ENCODE measurements around the gene SEMA3C. TPM values are rescaled to one million over a fixed set of nuclear protein-coding genes. Genes with fewer than 3 reads are reported as not detected.
"Not testable (repeated sequence)": the region's sequence is repeated elsewhere in the genome, so short reads cannot be mapped to it uniquely, and the experiment has no call there.

Gene SEMA3C
- total RNA-seq, 2 donors from 2014 or later = 37.4 to 44.1 TPM

- ATAC-seq (no peak), DNase-seq (no peak)
- intact Hi-C loops (cut with DNase I) = no loop called here
Observed at GRCh38 chr7:80934321-80934720, 15.5 kb upstream of the SEMA3C start.

GRCh38 chr7:80932536-80932935 is 13.7 kb upstream of the SEMA3C start:
- no peak for DNase-seq
- ATAC-seq = no peak
- intact Hi-C loops (cut with DNase I) = no loop called here

GRCh38 chr7:80929619-80930018 is 10.8 kb upstream of the SEMA3C start:
- DNase-seq = no peak
- intact Hi-C loops (cut with DNase I) = no loop called here

GRCh38 chr7:80926955-80927354 is 8.1 kb upstream of the SEMA3C start:
- intact Hi-C loops (cut with DNase I); DNase-seq; ATAC-seq: not testable (repeated sequence)

More at GRCh38 chr7:80929619-80930018, 10.8 kb upstream of the SEMA3C start:
- no peak for ATAC-seq

- ATAC-seq = no peak
- no peak for DNase-seq
- intact Hi-C loops (cut with DNase I) = loop anchor here in 1 of 2 donors (5.0 kb wide), 1 partner anchor 222 kb away; no protein-coding TSS in a partner anchor
Observed at GRCh38 chr7:80924090-80924489, 5.2 kb upstream of the SEMA3C start.

DNA sequence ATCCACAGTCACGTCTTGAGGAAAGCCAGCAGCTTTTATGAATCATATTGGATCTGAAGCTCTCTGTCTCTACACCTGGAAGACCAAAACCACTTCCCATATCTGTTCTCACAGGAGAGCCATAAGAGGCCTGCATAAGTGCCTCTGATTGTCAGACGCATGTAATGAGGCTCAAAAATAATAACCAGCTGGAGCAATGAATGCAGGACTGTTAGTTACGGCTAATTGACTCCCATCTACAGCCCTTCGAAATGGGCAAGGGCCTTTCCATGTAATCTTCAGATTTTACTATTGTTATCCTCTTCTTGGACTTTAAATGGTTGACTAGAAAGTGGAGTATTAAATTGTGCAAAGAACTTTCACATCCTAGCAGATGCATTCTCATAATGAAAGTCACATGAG is 4.4 kb upstream of the SEMA3C start:
- intact Hi-C loops (cut with DNase I) = loop anchor here in 1 of 2 donors (5.0 kb wide), 1 partner anchor 221 kb away; no protein-coding TSS in a partner anchor
- ATAC-seq = no peak
- no peak for DNase-seq

GRCh38 chr7:80922253-80923049 is 3.6 kb upstream of the SEMA3C start:
- ATAC-seq = no peak
- intact Hi-C loops (cut with DNase I) = loop anchor here in 1 of 2 donors (5.0 kb wide), 1 partner anchor 220 kb away; no protein-coding TSS in a partner anchor
- DNase-seq = no peak

- DNase-seq (no peak), ATAC-seq (no peak)
- intact Hi-C loops (cut with DNase I) = loop anchor here in 1 of 2 donors (5.0 kb wide), 1 partner anchor 219 kb away; no protein-coding TSS in a partner anchor
Observed at GRCh38 chr7:80921130-80921529, 2.3 kb upstream of the SEMA3C start.

- ATAC-seq = peak in 1 of 2 donors; percentile 7
- no peak for DNase-seq
- intact Hi-C loops (cut with DNase I) = no loop called here
Observed at GRCh38 chr7:80918399-80918798, 452 bp downstream of the SEMA3C start.

- intact Hi-C loops (cut with DNase I) = no loop called here
- DNase-seq (no peak), ATAC-seq (peak in 1 of 2 donors; percentile 5)
Observed at GRCh38 chr7:80916770-80917741, 1.8 kb downstream of the SEMA3C start.

- ATAC-seq (peak in 1 of 2 donors; percentile 47), DNase-seq (no peak)
- intact Hi-C loops (cut with DNase I) = no loop called here
Observed at GRCh38 chr7:80910228-80910627, 8.6 kb downstream of the SEMA3C start.

DNA sequence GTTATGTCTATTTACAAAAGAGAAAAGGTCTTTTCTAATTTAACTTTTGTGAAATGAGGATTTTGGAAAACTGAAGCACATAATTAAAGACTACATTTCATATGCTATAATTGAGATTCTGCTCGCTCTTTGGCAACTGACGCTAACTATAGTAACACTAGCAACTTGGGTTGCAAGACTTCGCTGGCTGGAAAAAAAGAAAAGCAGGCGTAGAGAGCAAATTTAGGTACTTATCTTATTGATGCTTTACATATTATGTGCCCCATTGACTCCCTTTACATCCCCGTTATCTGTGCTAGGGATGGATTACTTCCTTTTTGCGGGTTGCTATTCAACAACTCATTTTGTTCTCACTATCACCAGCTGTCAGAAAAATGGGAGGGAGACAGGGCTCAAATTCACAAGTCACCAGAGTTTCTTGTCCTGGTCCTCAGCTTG is 10.5 kb downstream of the SEMA3C start:
- no peak for ATAC-seq
- intact Hi-C loops (cut with DNase I) = no loop called here
- DNase-seq = no peak

GRCh38 chr7:80907612-80908011 is 11.2 kb downstream of the SEMA3C start:
- intact Hi-C loops (cut with DNase I) = no loop called here
- DNase-seq (no peak), ATAC-seq (no peak)

- no peak for DNase-seq
- intact Hi-C loops (cut with DNase I) = no loop called here
- no peak for ATAC-seq
Observed at GRCh38 chr7:80907141-80907601, 11.7 kb downstream of the SEMA3C start.

GRCh38 chr7:80905334-80905733 is 13.5 kb downstream of the SEMA3C start:
- ATAC-seq = no peak
- intact Hi-C loops (cut with DNase I) = no loop called here
- no peak for DNase-seq

DNA sequence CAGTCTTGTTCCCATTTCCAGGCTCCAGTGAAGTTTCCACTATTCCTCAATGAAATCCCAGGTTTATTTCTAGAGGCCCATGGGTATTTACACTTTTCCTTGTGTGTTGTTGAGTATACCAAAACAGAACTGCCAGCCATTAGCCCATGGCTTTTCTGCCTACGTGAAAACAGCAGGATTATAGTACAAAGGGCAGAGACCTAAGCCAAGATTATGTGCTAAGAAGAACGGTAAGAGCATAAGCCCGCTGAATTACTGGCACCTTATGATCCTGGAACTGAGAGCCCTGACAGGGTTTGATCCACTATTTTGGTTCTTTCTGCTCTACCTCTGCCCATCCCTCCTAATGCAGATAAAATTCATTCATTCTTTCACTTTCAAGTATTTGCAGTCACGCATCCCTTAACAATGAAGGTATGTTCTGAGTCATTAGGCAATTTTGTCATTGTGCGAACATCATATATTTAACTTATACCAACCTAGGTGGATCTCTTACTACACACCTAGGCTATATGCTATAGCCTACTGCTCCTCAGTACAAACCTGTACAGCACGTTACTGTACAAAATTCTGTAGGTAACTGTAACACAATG is 16.0 kb downstream of the SEMA3C start:
- DNase-seq (no peak), ATAC-seq (peak in 1 of 2 donors; percentile 50)
- intact Hi-C loops (cut with DNase I) = no loop called here

DNA sequence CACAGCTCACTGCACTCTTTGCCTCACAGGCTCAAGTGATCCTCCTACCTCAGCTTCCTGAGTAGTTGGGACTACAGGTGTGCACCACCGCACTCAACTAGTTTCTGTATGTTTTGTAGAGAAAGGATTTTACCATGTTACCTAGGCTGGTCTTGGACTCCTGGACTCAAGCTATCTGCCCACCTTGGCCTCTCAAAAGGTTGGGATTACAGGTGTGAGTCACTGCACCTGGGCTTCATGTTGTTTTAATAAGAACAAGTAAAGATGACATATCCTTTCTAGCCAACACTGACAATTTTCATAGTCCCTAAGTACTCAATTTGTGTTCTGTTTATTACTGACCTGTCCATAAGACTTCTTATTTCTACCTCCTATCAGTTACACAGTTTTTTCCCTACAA is 16.8 kb downstream of the SEMA3C start:
- DNase-seq = no peak

DNA sequence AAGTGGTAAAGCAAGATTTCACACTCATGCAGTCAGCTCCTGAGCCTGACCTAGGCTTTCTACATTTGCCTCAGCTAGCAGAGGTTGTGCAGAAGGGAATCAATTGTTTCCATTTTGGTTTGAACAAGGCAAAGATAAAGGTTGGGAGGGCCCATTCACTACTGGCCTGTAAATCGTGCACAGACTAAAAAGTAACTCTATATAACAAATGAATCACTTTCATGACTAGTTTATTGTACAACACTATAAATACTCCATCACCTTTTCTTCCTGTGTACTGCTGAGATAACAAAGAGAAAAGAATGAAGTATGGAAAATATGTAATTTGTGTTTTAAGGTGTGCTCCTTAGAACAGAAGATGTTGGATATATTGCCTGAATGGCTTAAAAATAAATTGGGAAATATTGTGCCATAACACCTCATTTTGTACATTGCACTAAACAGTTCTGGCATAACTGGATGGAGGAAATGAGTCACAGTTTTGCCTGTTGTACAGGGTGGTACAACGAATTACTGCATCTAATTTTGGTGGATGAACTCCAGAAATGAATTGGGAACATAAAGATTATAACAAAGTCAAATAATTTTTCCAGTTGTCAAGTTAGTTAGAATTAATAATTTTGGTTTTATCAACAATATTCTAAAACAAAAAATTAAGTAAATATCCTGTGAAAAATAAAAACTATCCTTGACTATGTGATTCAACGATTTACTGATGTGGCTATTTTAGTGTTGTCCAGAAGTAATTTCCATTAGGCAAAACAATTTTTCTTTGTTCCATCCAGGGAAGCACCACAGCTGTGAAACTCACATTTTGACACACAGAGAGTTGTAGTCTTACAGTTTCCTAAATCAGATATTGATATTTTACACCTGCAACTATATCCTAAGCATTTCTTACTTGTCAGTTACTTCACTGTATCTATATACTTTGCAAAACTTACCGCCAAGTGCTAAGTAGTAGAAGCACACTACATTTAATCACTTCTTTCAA is 18.0 kb downstream of the SEMA3C start:
- DNase-seq = no peak
- ATAC-seq = peak in 1 of 2 donors; percentile 85
- intact Hi-C loops (cut with DNase I) = no loop called here

More for the DNA sequence above, 16.8 kb downstream of the SEMA3C start:
- no peak for ATAC-seq
- intact Hi-C loops (cut with DNase I) = no loop called here

Data from left cardiac atrium (tissue), 4 donors.